Activated naive CD4-positive, alpha-beta T cell treated with anti-CD3 and anti-CD28 coated beads, Interleukin-2, amount 50 U/mL, for 24 hours (primary cell): ENCODE measurements around the gene TRAPPC2.

Experiments
- H3K27ac Mint-ChIP-seq: one replicate; pipeline ENCODE4 v1.8.0; 2021; ENCODE audit warnings: mild to moderate bottlenecking, mixed read lengths
- H3K27me3 Mint-ChIP-seq: one replicate; pipeline ENCODE4 v1.8.0; 2021; ENCODE audit warnings: mixed read lengths
- H3K36me3 Mint-ChIP-seq: one replicate; pipeline ENCODE4 v1.8.0; 2021; ENCODE audit warnings: mixed read lengths
- H3K4me1 Mint-ChIP-seq: one replicate; pipeline ENCODE4 v1.8.0; 2021; ENCODE audit warnings: mixed read lengths
- H3K4me3 Mint-ChIP-seq: one replicate; pipeline ENCODE4 v1.8.0; 2021; ENCODE audit warnings: mild to moderate bottlenecking, mixed read lengths
- H3K9me3 Mint-ChIP-seq: one replicate; pipeline ENCODE4 v1.8.0; 2021; ENCODE audit warnings: mixed read lengths

TRAPPC2 gene

GRCh38 chrX:13721371-13721770 lies 13.0 kb downstream of the TRAPPC2 start:
- peaks cover 8% of the 10 kb centered on the region for H3K36me3 Mint-ChIP-seq
- no peaks in the 10 kb centered on the region for H3K9me3 Mint-ChIP-seq
- H3K27me3 Mint-ChIP-seq, result no peaks in the 10 kb centered on the region
- H3K4me3 Mint-ChIP-seq, result no peak overlapping the region
- H3K27ac Mint-ChIP-seq, result peak overlapping the region; percentile 46
- peaks cover 69% of the 10 kb centered on the region for H3K4me1 Mint-ChIP-seq

DNA sequence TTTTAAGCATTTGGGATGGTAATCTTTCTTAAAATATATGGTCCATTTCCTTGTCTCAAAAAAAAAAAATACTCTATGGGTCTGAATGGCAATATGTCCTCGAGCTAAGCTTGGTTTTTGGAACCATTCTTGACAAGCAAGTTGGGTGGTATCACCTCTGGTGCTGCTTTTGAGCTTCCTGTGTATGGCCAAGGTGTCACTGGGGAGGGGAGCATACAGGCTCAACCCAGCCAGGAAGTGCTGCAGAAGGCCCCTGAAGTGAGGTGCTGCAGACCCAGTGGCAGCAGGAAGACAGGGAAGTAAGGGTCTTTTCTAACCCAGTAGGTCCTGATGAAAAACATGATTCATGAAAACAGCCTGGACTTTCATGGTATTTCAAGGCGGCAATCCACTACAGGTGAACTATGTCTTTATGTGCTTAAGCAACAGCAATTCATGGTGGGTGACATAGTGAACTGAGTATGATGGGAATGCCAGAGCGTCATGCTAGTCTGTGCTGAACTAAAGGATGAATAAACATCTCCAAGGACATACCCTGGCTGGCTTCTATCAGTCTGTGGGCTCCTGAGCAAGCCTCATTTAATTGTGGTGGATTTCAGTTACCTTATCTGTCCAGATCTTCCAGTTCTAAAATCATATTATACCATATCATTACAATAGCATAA lies 15.1 kb downstream of the TRAPPC2 start:
- peaks cover 53% of the 10 kb centered on the region for H3K4me1 Mint-ChIP-seq
- no peak overlapping the region for H3K4me3 Mint-ChIP-seq
- peaks cover 5% of the 10 kb centered on the region for H3K36me3 Mint-ChIP-seq
- H3K9me3 Mint-ChIP-seq, result no peaks in the 10 kb centered on the region
- H3K27me3 Mint-ChIP-seq, result no peaks in the 10 kb centered on the region
- H3K27ac Mint-ChIP-seq, result no peak overlapping the region

DNA sequence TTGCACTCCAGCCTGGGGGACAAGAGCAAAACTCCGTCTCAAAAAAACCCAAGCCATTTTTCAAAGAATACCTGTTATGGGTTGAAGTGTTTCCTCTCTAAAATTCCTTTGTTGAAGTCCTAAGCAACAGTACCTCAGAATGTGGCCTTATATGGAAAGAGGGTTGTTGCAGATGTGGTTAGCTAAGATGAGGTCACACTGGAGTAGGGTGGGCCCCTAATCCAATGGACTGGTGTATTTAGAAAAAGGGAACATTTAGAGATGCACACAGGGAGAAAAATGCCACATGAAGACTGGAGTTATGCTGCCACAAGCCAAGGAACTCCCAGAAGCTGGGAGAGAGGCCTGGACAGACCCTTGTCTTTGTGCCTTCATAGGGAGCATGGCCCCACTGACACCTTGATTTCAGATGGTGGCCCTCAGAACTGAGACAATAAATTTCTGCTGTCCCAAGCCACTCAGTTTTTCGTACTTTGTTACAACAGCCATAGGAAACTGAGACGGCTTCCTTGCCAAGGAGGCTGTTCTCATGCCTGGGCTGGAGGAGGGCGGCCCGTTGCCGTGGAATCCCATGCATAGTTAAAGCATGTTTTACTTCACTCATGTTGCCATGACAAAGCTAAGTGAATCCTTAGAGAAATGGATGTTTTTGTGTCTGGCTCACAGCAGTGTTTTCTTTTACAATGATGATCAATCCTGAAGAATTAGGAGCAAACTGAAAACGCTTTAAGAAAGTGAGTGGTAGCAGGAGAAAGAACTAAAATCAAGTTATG lies 16.5 kb downstream of the TRAPPC2 start:
- Mint-ChIP-seq H3K9me3 (no peaks in the 10 kb centered on the region), H3K4me1 (peaks cover 43% of the 10 kb centered on the region), H3K36me3 (peaks cover 3% of the 10 kb centered on the region), H3K4me3 (no peak overlapping the region), H3K27ac (no peak overlapping the region), H3K27me3 (no peaks in the 10 kb centered on the region)

GRCh38 chrX:13716905-13717304 lies 17.5 kb downstream of the TRAPPC2 start:
- no peak overlapping the region for H3K27ac Mint-ChIP-seq
- no peak overlapping the region for H3K4me3 Mint-ChIP-seq
- H3K4me1 Mint-ChIP-seq, result peaks cover 37% of the 10 kb centered on the region
- peaks cover 3% of the 10 kb centered on the region for H3K36me3 Mint-ChIP-seq
- no peaks in the 10 kb centered on the region for H3K27me3 Mint-ChIP-seq
- H3K9me3 Mint-ChIP-seq, result no peaks in the 10 kb centered on the region

- Mint-ChIP-seq H3K27ac (peak overlapping the region; percentile 17), H3K9me3 (no peaks in the 10 kb centered on the region)
These were observed 18.0 kb downstream of the TRAPPC2 start for GRCh38 chrX:13716455-13716854.

DNA sequence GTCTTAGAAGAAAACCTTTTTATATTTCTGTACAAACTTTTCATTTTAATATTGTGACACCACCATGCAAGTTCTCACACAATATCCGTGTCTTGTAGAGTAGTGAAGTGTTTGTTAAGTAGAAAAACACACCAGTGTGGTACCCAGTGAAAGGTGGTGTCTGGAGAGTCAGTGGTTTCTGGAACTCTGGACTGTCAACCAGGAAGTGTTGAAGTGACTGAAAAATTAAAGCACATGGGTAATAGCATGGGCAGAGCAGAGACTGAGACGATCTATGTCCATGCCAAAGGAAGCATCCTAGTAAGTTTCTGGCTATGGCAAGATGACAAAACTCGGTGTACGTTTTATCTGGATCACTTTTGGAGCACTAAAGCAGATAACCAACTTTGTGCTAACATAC lies 23.3 kb downstream of the TRAPPC2 start:
- H3K27me3 Mint-ChIP-seq, result no peaks in the 10 kb centered on the region
- H3K36me3 Mint-ChIP-seq, result peaks cover 7% of the 10 kb centered on the region
- no peak overlapping the region for H3K27ac Mint-ChIP-seq
- H3K4me3 Mint-ChIP-seq, result no peak overlapping the region
- peaks cover 12% of the 10 kb centered on the region for H3K4me1 Mint-ChIP-seq
- no peaks in the 10 kb centered on the region for H3K9me3 Mint-ChIP-seq

More at GRCh38 chrX:13716455-13716854, 18.0 kb downstream of the TRAPPC2 start:
- Mint-ChIP-seq H3K36me3 (peaks cover 3% of the 10 kb centered on the region), H3K4me1 (peaks cover 39% of the 10 kb centered on the region), H3K4me3 (no peak overlapping the region), H3K27me3 (no peaks in the 10 kb centered on the region)

GRCh38 chrX:13703589-13703988 lies 30.8 kb downstream of the TRAPPC2 start:
- Mint-ChIP-seq H3K27me3 (no peaks in the 10 kb centered on the region), H3K36me3 (peaks cover 7% of the 10 kb centered on the region), H3K27ac (peak overlapping the region; percentile 30), H3K4me3 (no peak overlapping the region), H3K4me1 (peaks cover 55% of the 10 kb centered on the region), H3K9me3 (no peaks in the 10 kb centered on the region)

- Mint-ChIP-seq H3K4me1 (peaks cover 55% of the 10 kb centered on the region), H3K4me3 (no peak overlapping the region), H3K27me3 (no peaks in the 10 kb centered on the region), H3K9me3 (no peaks in the 10 kb centered on the region), H3K27ac (peak overlapping the region; percentile 17), H3K36me3 (peaks cover 7% of the 10 kb centered on the region)
These were observed 31.3 kb downstream of the TRAPPC2 start for GRCh38 chrX:13703135-13703534.

DNA sequence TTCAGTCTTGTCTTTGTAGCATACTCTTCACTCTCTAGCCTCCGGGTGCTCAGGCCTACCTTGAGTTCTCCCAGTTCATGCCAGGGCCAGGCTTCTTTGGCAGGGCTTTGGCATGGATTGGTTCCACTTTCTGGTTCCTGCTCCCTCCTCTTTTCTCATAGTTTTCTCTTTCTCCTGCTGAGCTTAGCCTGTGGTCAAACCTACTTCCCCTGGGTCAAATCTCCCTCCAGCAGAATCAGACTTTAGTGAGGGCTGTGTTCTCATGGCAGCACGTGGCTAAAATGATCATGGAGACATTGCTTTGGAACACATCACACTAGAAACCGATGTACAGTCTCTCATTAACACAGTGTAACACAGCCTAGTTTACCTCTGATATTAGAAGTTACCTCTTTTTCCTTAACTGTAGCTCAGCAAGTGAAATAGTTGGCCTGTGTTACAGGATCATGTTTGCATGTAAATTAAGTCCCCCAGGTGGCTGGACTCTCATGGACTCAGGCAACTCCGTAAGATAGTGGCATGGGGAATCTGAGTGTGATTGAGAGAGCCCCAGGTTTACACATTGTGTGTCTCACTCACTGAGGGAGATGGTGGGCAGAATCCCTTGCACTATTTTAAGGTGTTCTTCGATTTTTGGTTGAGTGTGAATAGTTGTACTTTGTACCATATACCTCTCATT lies 32.2 kb downstream of the TRAPPC2 start:
- Mint-ChIP-seq H3K4me3 (no peak overlapping the region), H3K9me3 (no peaks in the 10 kb centered on the region), H3K36me3 (peaks cover 4% of the 10 kb centered on the region), H3K27me3 (no peaks in the 10 kb centered on the region), H3K4me1 (peaks cover 58% of the 10 kb centered on the region), H3K27ac (peak overlapping the region; percentile 65)

DNA sequence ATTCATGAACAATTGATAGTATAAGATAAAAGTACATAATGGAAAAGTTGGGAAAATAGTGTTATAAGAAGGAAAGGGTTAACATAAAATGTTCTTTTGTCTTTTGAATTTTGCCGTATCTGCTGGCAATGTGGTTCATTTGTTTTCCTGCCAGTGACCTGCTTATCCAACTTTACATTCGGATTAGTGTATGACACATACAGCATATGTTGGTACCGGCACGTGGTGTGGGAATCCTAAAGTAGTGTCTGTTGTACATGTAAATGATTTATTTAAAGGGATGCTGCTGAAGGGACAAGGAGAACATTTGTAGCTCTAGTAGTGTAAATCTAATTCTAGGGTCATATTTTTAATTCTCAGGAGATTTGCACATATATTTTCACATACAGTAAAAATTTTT lies 34.0 kb downstream of the TRAPPC2 start:
- no peak overlapping the region for H3K27ac Mint-ChIP-seq
- no peaks in the 10 kb centered on the region for H3K9me3 Mint-ChIP-seq
- peaks cover 5% of the 10 kb centered on the region for H3K36me3 Mint-ChIP-seq
- peaks cover 68% of the 10 kb centered on the region for H3K4me1 Mint-ChIP-seq
- H3K4me3 Mint-ChIP-seq, result no peak overlapping the region
- no peaks in the 10 kb centered on the region for H3K27me3 Mint-ChIP-seq

DNA sequence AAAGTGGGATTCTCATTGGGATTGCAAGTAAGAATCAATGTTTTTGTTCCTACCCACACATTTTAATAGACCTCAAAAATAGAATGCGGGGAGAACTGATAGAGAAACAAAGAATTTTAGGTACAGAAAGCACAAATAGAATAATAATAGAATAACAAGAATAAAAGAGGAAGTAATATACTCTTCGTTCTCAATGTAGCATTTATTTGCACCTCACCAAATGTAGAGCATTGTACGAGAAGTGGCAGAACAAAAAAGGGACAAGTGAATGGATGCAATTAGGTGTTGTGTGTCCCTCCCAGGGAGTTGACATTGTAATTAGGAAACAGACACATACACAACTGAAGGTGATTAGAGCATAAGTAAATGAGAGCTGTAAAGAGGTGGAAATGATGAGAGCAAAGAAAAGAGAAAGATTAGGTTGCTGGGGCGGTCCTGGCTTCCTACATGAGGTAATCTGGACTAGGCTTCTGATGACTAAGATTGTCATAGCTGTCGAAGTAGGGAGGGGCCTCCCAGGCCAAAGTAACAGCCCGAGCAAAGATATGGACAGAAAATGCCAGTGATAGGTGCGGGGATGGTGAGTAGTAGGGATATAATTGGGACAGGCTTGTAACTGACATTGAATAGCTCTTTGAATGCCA lies 35.1 kb downstream of the TRAPPC2 start:
- H3K27me3 Mint-ChIP-seq, result no peaks in the 10 kb centered on the region
- peaks cover 5% of the 10 kb centered on the region for H3K36me3 Mint-ChIP-seq

GRCh38 chrX:13698432-13698831 lies 36.0 kb downstream of the TRAPPC2 start:
- Mint-ChIP-seq H3K27me3 (no peaks in the 10 kb centered on the region), H3K9me3 (no peaks in the 10 kb centered on the region), H3K4me3 (no peak overlapping the region), H3K27ac (no peak overlapping the region), H3K36me3 (peaks cover 3% of the 10 kb centered on the region), H3K4me1 (peaks cover 71% of the 10 kb centered on the region)

More for the DNA sequence above, 35.1 kb downstream of the TRAPPC2 start:
- no peaks in the 10 kb centered on the region for H3K9me3 Mint-ChIP-seq
- H3K27ac Mint-ChIP-seq, result peak overlapping the region; percentile 14
- no peak overlapping the region for H3K4me3 Mint-ChIP-seq
- H3K4me1 Mint-ChIP-seq, result peaks cover 74% of the 10 kb centered on the region

GRCh38 chrX:13697976-13698375 lies 36.4 kb downstream of the TRAPPC2 start:
- Mint-ChIP-seq H3K27me3 (no peaks in the 10 kb centered on the region), H3K27ac (no peak overlapping the region), H3K36me3 (peaks cover 6% of the 10 kb centered on the region), H3K4me3 (no peak overlapping the region), H3K9me3 (no peaks in the 10 kb centered on the region), H3K4me1 (peaks cover 72% of the 10 kb centered on the region)

GRCh38 chrX:13697455-13697854 lies 37.0 kb downstream of the TRAPPC2 start:
- peak overlapping the region; percentile 1 for H3K27ac Mint-ChIP-seq
- no peaks in the 10 kb centered on the region for H3K27me3 Mint-ChIP-seq
- H3K4me1 Mint-ChIP-seq, result peaks cover 73% of the 10 kb centered on the region
- peak overlapping the region; percentile 41 for H3K4me3 Mint-ChIP-seq
- H3K9me3 Mint-ChIP-seq, result no peaks in the 10 kb centered on the region
- peaks cover 6% of the 10 kb centered on the region for H3K36me3 Mint-ChIP-seq

DNA sequence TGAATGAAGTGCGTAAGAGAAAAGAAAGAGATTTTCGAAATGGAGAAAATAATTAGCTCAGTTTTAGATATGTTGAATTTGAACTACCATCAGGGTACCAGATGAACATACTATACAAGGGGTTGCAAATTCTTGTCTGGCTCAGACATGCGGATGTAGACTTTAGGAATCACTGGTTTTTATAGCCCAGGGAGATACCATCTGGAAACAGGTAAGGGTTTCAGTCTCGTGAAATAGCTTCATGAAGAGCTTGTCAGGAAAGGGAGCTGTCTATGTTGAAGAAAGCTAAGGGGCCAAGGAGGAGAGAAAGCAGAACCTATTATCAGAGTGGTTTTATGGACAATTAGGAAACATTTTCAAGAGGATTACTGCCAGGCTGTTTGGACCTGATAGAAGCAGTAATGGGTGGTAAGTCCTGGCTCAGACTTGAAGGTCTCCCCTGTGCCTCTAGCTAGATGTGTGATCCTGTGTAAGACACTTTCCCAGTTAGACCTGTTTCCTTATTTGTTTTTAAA lies 38.8 kb downstream of the TRAPPC2 start:
- Mint-ChIP-seq H3K4me1 (peaks cover 66% of the 10 kb centered on the region), H3K9me3 (no peaks in the 10 kb centered on the region), H3K27ac (peak overlapping the region; percentile 4), H3K36me3 (peaks cover 4% of the 10 kb centered on the region), H3K4me3 (no peak overlapping the region), H3K27me3 (no peaks in the 10 kb centered on the region)
